NCI-H2196 (cell line): ENCODE measurements around the gene CGB1.
"Not testable (repeated sequence)": the region's sequence is repeated elsewhere in the genome, so short reads cannot be mapped to it uniquely, and the experiment has no call there.

Experiments used
- DNase-seq: peaks from one replicate; lab custom pipeline; 2025; ENCODE audit not compliant: unreplicated experiment; lab: John Stamatoyannopoulos, UW

The CGB1 gene

GRCh38 chr19:49024233-49024632 is 12.5 kb downstream of the CGB1 start, which contains the start of gene CGB3:
Gene CGB3 (minus strand): TSS chr19:49024333. CDS start chr19:49023971, 362 bp downstream.
- DNase-seq = not testable (repeated sequence)

GRCh38 chr19:49022116-49022515 is 14.6 kb downstream of the CGB1 start:
- no peak for DNase-seq

GRCh38 chr19:49020931-49021895 is 15.5 kb downstream of the CGB1 start:
- DNase-seq = no peak

DNA sequence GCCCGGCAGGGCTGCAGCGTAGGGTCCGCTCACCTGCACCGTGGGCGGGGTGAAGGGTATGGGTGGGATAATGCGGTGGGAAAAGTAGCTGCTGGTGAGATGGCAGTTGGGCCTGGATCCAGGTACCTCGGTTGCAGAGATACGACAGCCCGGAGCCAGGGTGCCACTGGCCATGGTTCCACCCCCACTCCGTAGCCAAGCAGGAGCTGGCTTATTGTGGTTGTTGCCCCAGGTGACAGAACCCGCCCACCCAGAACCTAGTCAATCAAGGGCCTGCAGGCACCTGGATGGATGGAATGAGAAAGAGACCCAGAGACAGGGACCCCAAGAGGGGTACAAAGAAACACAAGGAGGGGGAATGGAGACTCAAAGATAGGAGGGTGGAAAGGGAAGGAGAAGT is 16.4 kb downstream of the CGB1 start:
- no peak for DNase-seq

DNA sequence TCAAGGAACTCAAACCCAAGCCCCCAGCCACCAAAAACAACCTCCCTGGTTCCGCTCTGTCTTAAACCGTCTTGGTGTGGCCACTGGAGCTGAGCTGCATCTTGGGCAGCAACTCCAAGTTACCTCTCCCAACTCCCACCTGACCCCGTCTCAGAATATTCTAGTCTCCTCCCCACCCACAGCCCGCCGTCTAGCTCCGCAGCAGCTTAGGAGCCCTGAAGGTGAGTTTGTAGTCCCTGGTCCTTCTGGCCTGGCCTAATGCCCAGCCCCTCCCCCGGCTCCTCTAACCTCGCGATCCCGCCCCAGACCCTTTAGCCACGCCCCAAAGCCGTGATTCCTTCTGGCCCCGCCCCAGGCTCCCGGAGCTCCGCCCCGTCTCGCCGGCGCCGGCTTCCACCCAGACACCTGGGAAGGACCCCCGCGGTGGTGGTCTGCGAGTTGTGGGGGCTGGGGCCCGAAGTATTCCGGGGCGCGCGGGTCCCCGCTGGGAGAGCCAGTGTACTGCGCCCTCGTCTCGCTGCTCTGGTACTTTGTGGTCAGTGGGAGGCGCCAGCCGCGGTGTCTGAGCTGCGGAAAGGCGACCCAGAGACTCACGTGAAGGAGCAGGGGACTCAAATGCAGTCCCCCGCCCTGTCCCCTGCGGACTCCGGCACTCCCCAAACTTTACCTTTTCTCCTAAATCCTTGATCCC is 17.3 kb downstream of the CGB1 start:
- DNase-seq = peak; percentile 82

- not testable (repeated sequence) for DNase-seq
These were observed 18.1 kb downstream of the CGB1 start for GRCh38 chr19:49018388-49019241.

DNA sequence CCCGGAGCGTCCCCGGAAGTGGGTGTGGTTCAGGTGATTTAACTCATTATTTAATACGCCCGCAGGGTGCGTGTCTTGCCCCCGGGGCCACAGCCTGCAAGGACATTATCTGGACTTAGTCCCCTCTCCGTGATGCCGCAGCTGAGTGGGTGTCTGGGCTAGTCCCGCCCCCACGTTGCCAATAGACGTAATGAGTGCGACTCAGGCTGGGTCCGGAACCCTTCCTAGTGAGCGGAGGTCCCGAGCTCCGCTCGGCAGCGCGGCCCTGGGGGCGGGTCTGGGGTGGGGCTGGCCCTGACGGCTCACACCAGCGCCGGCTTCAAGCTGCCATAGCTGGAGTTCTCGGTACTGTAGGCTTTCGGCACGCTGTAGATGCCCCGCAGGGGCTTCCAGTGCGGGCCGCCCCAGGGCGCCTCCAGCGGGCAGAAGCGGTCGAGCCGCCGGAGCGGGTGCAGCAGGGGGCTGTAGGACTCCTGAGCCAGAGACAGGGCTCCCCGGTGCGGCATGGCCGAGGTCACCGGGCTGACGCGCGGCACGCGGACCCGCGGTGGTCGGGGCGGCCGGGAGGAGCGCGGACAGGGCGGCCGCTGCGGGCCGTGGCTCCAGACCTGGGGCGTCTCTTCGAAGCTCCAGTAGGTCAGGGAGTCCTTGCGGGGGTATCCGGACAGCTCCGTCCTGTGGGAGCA is 18.9 kb downstream of the CGB1 start:
- peak; percentile 44 for DNase-seq

GRCh38 chr19:49017041-49017665 is 19.5 kb downstream of the CGB1 start, which contains the start of gene LHB:
Gene LHB (minus strand): TSS chr19:49017091. CDS start chr19:49017081, 10 bp downstream.
- DNase-seq = no peak

- no peak for DNase-seq
These were observed 20.4 kb downstream of the CGB1 start for GRCh38 chr19:49016067-49016839.

DNA sequence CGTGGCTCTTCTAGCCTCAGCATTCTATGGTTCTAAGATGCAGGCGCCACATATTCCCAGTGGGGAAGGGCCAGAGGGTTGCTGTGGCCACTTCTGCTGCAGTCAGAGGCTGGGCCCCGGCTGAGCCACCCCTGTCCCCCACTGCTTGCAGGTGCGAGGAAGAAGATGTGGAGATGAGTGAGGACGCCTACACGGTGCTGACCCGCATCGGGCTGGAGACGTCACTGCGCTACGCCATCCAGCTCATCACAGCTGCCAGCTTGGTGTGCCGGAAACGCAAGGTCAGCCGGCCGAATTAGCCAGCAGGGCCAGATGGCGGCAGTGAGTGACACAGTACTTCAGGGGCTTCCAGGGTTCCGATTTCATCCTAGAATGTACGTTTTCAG is 21.8 kb downstream of the CGB1 start:
- no peak for DNase-seq

DNA sequence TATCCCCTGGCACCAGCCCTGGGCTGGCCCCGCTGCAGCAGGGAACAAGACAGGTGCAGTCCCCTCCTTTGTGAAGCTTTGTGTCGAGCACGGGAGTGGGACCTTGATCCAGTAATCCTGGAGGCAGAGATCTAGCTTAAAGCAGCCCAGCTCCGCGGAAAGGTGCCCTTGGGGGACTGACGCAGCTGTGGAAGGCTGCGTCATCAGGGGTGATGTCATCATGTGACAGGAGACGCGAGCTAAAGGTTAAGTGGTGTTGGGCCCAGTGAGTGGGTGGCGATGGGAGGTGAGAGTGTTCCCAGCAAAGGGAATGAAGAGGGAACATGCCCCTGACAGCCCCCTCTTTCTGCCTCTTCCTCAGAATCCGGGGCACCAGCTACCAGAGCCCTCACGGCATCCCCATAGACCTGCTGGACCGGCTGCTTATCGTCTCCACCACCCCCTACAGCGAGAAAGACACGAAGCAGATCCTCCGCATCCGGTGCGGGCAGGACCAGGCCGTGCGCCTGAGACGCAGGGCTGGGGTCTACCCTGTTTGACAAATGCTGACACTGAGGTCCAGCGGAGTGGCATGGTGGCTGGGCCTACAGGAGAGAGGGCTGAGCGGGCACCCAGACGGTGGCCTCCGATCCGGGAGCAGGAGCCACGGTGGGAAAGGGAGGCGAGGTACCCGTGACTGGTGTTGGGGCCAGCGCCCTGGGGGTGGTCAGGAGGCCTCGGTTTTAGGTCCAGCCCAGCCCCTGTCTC is 22.4 kb downstream of the CGB1 start:
- DNase-seq = no peak

- no peak for DNase-seq
These were observed 25.5 kb downstream of the CGB1 start for GRCh38 chr19:49011194-49011593.

GRCh38 chr19:49010453-49010852 is 26.2 kb downstream of the CGB1 start:
- no peak for DNase-seq

- no peak for DNase-seq
These were observed 26.9 kb downstream of the CGB1 start for GRCh38 chr19:49009828-49010227.

- no peak for DNase-seq
These were observed 29.8 kb downstream of the CGB1 start for GRCh38 chr19:49006905-49007304.

GRCh38 chr19:49004964-49005614 is 31.6 kb downstream of the CGB1 start:
- no peak for DNase-seq

DNA sequence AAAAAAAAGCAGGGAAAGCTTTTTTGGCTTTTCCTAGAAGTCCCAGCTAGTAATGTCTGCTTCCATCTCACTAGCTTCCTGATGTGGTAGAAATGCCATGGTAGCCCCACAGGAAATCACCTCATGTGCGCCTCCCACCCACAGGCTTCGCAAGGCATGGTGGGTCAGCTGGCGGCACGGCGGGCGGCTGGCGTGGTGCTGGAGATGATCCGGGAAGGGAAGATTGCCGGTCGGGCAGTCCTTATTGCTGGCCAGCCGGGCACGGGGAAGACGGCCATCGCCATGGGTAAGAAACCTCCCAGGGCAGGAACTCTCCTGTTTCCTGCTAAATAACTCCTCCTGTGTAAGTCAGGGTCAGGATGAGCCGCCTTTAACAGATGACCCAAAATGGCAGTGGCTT is 32.6 kb downstream of the CGB1 start:
- DNase-seq = no peak
